HFFc6 (cell line): ENCODE data around the gene LURAP1L. TPM values are rescaled to one million over a fixed set of nuclear protein-coding genes. Genes with fewer than 3 reads are reported as not detected.

Source experiments
- DNase-seq: peaks from one replicate; pipeline ENCODE4 v3.0.0-alpha.2; 2018
- H3K27ac Mint-ChIP-seq: 2 replicates; pipeline ENCODE4 v1.8.0; 2020; ENCODE audit warnings: mild to moderate bottlenecking, mixed read lengths
- H3K27me3 Mint-ChIP-seq: 2 replicates; pipeline ENCODE4 v1.8.0; 2021; ENCODE audit warnings: mild to moderate bottlenecking, moderate library complexity, mixed read lengths; ENCODE audit not compliant: insufficient read depth
- H3K36me3 Mint-ChIP-seq: 2 replicates; pipeline ENCODE4 v1.8.0; 2021; ENCODE audit warnings: low read depth, mixed read lengths
- H3K4me1 Mint-ChIP-seq: 2 replicates; pipeline ENCODE4 v1.8.0; 2020; ENCODE audit warnings: low read depth, mixed read lengths
- H3K4me3 Mint-ChIP-seq: 2 replicates; pipeline ENCODE4 v1.8.0; 2020; ENCODE audit warnings: mild to moderate bottlenecking, moderate library complexity, mixed read lengths
- H3K9me3 Mint-ChIP-seq: 2 replicates; pipeline ENCODE4 v1.8.0; 2020; ENCODE audit warnings: mild to moderate bottlenecking, mixed read lengths
- CTCF ChIP-seq: fragments of 200-600 bp; sonication (generic); IDR thresholded peaks from 2 replicates; pipeline ENCODE4 v1.5.0; 2021; ENCODE audit warnings: antibody characterized with exemption, mild to moderate bottlenecking
- total RNA-seq, 6 experiments: library from RNA; stranded (reverse); fragmentation: NEBNext Ultra II Directional; extraction: Animal tissue kit (Norgen Biotek cat#: 25700); gene quantifications; 2 replicates in 1 of 6; 3 replicates in 5 of 6; pipeline ENCODE4 v1.2.3, GENCODE V29; 2021

The LURAP1L gene
- total RNA-seq, 6 experiments from 2014 or later = 1.1 to 1.7 (median 1.3) TPM

DNA sequence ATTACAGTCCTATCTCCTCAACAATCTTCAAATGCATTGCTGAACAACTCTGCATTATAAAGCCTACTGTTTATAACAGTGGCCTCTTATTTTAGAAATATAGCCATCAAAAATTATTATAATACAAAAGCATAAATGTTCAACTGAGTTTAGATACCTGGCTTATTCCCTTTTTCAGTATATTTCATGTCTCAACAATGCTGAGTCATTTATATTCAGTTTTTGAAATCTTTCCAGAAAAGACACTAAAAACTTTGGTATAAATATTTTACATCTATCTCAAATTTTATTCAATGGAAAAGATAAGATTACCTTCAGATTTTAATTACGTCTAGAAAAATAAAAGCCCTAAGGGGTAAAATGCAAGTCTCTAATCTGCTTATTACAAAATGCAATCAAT lies 37.9 kb downstream of the LURAP1L start:
- no peak for TF ChIP-seq CTCF
- H3K9me3 Mint-ChIP-seq = no peaks in the 10 kb centered on the region
- H3K27me3 Mint-ChIP-seq = no peaks in the 10 kb centered on the region; the same call in 1 of the 2 replicates
- no peaks in the 10 kb centered on the region for H3K36me3 Mint-ChIP-seq
- H3K27ac Mint-ChIP-seq = 0 out of 2 replicates have a peak overlapping the region, but pooled peaks have one; percentile 22
- no peak overlapping the region for H3K4me3 Mint-ChIP-seq
- no peak for DNase-seq
- H3K4me1 Mint-ChIP-seq = peaks cover 61% of the 10 kb centered on the region

- no peak for DNase-seq
- Mint-ChIP-seq H3K27me3 (no peaks in the 10 kb centered on the region; the same call in 1 of the 2 replicates), H3K27ac (peak overlapping the region; percentile 87; the same call in 1 of the 2 replicates), H3K4me3 (no peak overlapping the region), H3K36me3 (no peaks in the 10 kb centered on the region), H3K9me3 (no peaks in the 10 kb centered on the region), H3K4me1 (peaks cover 70% of the 10 kb centered on the region)
- no peak for TF ChIP-seq CTCF
These were observed 38.7 kb downstream of the LURAP1L start for GRCh38 chr9:12813533-12813932.

GRCh38 chr9:12813960-12814876 lies 39.4 kb downstream of the LURAP1L start:
- H3K9me3 Mint-ChIP-seq = no peaks in the 10 kb centered on the region
- H3K27ac Mint-ChIP-seq = peak overlapping the region; percentile 87
- peak; percentile 63 for TF ChIP-seq CTCF
- no peaks in the 10 kb centered on the region for H3K36me3 Mint-ChIP-seq
- H3K4me1 Mint-ChIP-seq = peaks cover 76% of the 10 kb centered on the region
- H3K4me3 Mint-ChIP-seq = peak overlapping the region; percentile 72
- no peaks in the 10 kb centered on the region for H3K27me3 Mint-ChIP-seq
- DNase-seq = peak; percentile 93

DNA sequence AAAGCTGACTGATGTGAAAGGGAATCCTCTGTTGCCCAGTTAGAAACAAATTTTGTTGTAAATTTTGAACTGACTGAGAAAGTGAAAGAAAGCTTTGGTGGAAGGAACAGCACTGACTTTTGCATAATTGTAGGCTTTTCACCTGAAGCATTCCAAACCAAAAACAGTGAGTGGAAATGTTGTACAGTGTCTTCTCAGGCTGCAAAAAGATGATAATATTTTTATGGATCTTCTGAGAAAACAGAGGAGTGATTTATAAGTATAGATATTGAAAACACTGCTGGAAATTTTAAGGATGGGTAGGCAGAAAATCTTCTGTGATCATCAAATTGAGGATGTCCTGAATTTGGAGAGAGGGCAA lies 40.0 kb downstream of the LURAP1L start:
- H3K36me3 Mint-ChIP-seq = no peaks in the 10 kb centered on the region
- H3K27me3 Mint-ChIP-seq = no peaks in the 10 kb centered on the region
- H3K27ac Mint-ChIP-seq = peak overlapping the region; percentile 87
- H3K9me3 Mint-ChIP-seq = no peaks in the 10 kb centered on the region
- TF ChIP-seq CTCF = no peak
- peaks cover 83% of the 10 kb centered on the region for H3K4me1 Mint-ChIP-seq
- DNase-seq = no peak
- H3K4me3 Mint-ChIP-seq = peak overlapping the region; percentile 72

GRCh38 chr9:12815888-12816287 lies 41.1 kb downstream of the LURAP1L start:
- Mint-ChIP-seq H3K4me3 (no peak overlapping the region), H3K9me3 (no peaks in the 10 kb centered on the region), H3K36me3 (no peaks in the 10 kb centered on the region), H3K27ac (no peak overlapping the region; the same call in 1 of the 2 replicates), H3K4me1 (peaks cover 83% of the 10 kb centered on the region), H3K27me3 (no peaks in the 10 kb centered on the region)
- no peak for TF ChIP-seq CTCF
- no peak for DNase-seq
